H1 (cell line): ENCODE measurements around the gene C14orf132. TPM values are rescaled to one million over a fixed set of nuclear protein-coding genes. Genes with fewer than 3 reads are reported as not detected.

ENCODE experiments used
- CHD1 ChIP-seq: IDR thresholded peaks from 2 replicates; pipeline ENCODE4 v1.6.1; 2012; ENCODE audit warnings: low read depth, low read length, improper control_type of control experiment
- SIX5 ChIP-seq: IDR thresholded peaks from 2 replicates; pipeline ENCODE4 v1.6.1; 2011; ENCODE audit warnings: mild to moderate bottlenecking, low read depth, low read length
- SUZ12 ChIP-seq: fragments of 200-600 bp; sonication (generic); IDR thresholded peaks from 2 replicates; pipeline ENCODE4 v1.6.1; 2012; ENCODE audit warnings: mild to moderate bottlenecking, inconsistent platforms, low read length, moderate library complexity, mixed read lengths
- TAF1 ChIP-seq: IDR thresholded peaks from 2 replicates; pipeline ENCODE4 v1.6.1; 2011; ENCODE audit warnings: mild to moderate bottlenecking, low read depth, low read length
- polyA plus RNA-seq, 7 experiments: library from polyadenylated mRNA; depleted of rRNA in 3 of 7; stranded (reverse) in 5 of 7; unstranded in 2 of 7; fragments of >200 nt in 5 of 7; fragments of 200-250 nt in 2 of 7; gene quantifications; 1 replicate in 5 of 7; 2 replicates in 1 of 7; 4 replicates in 1 of 7; pipeline versions ENCODE4 v1.2.1 to v1.2.3, GENCODE V29; 2011 to 2013; ENCODE audit warnings: missing spikeins in 2 of 7, mixed read lengths in 2 of 7
- total RNA-seq: library from RNA; stranded (reverse); fragmentation: NEBNext Ultra II Directional; extraction: Animal tissue kit (Norgen Biotek cat#: 25700); gene quantifications from 2 replicates; pipeline ENCODE4 v1.2.1, GENCODE V29; 2021

C14orf132 gene
- total and polyA plus RNA-seq, 2 of the 8 experiments (the other 6 are each of a cell fraction or from before 2014, with no cell fraction given), result 11.7 to 32.5 TPM

- TF ChIP-seq SUZ12 (no peak), CHD1 (no peak), TAF1 (no peak), SIX5 (no peak)
Measured at GRCh38 chr14:96053600-96054381, 14.6 kb downstream of the C14orf132 start (continued).
